K562 (cell line): ENCODE data around the gene EIF2AK2. TPM values are rescaled to one million over a fixed set of nuclear protein-coding genes. Genes with fewer than 3 reads are reported as not detected.

Source experiments
- BMI1 ChIP-seq: fragments of 150-350 bp; IDR thresholded peaks from 2 replicates; pipeline ENCODE4 v1.6.1; 2014; ENCODE audit warnings: low read length
- HCFC1 ChIP-seq: IDR thresholded peaks from 2 replicates; pipeline ENCODE4 v1.6.1; 2012; ENCODE audit warnings: low read depth, low read length, improper control_type of control experiment
- HDAC3 ChIP-seq: fragments of 450-650 bp; IDR thresholded peaks from 2 replicates; pipeline ENCODE4 v1.6.1; 2018; ENCODE audit warnings: borderline replicate concordance, mild to moderate bottlenecking, moderate library complexity; ENCODE audit not compliant: partially characterized antibody
- JUNB ChIP-seq: fragments of 450-650 bp; formaldehyde crosslinking; conservative IDR thresholded peaks from 2 replicates; pipeline ENCODE4 v1.4.0; 2020; ENCODE audit warnings: mild to moderate bottlenecking
- KDM4B ChIP-seq, 2 experiments: fragments of 450-650 bp in 1 of 2; sonication (generic) in 1 of 2; IDR thresholded peaks; 2 replicates each; pipeline ENCODE4 v1.6.1; 2016 to 2017; ENCODE audit warnings: borderline replicate concordance in 2 of 2, antibody characterized with exemption in 1 of 2, low read depth in 1 of 2, mild to moderate bottlenecking in 1 of 2
- MAFF ChIP-seq: IDR thresholded peaks from 2 replicates; pipeline ENCODE4 v1.6.1; 2012; ENCODE audit warnings: low read length, improper control_type of control experiment
- MCM3 ChIP-seq: fragments of 450-650 bp; IDR thresholded peaks from 2 replicates; pipeline ENCODE4 v1.6.1; 2016
- NELFE ChIP-seq: IDR thresholded peaks from 2 replicates; pipeline ENCODE4 v1.6.1; 2011; ENCODE audit warnings: mild to moderate bottlenecking; ENCODE audit not compliant: insufficient read depth, insufficient read length
- NR2C1 ChIP-seq, 2 experiments: fragments of 450-650 bp; IDR thresholded peaks; 2 replicates each; pipeline ENCODE4 v1.6.1; 2017; ENCODE audit warnings: mild to moderate bottlenecking in 2 of 2, antibody characterized with exemption in 1 of 2, inconsistent platforms in 1 of 2, missing compliant biosample characterization in 1 of 2, missing genetic modification characterization in 1 of 2
- NR2C2 ChIP-seq, 2 experiments: fragments of 200-800 bp in 1 of 2; sonication (Bioruptor generic) in 1 of 2; sonication (generic) in 1 of 2; formaldehyde crosslinking in 1 of 2; IDR thresholded peaks; 2 replicates each; pipeline versions ENCODE4 v1.6.1 to v1.8.0; 2016 to 2022; ENCODE audit warnings: mild to moderate bottlenecking in 1 of 2, missing compliant biosample characterization in 1 of 2, missing genetic modification characterization in 1 of 2, missing genetic modification reagents in 1 of 2
- PTTG1 ChIP-seq: fragments of 450-650 bp; IDR thresholded peaks from 2 replicates; pipeline ENCODE4 v1.6.1; 2016; ENCODE audit warnings: low read depth, mild to moderate bottlenecking, missing genetic modification characterization, missing compliant biosample characterization
- RBM14 ChIP-seq: fragments of 200-400 bp; formaldehyde crosslinking; IDR thresholded peaks from 2 replicates; pipeline ENCODE4 v1.6.1; 2018; ENCODE audit warnings: low read depth, mild to moderate bottlenecking, low read length, moderate library complexity, borderline replicate concordance; ENCODE audit not compliant: insufficient read depth
- TBP ChIP-seq: optimal IDR thresholded peaks from 2 replicates; pipeline ENCODE3; 2011; ENCODE audit warnings: low read depth, low read length, improper control_type of control experiment
- TCF3 ChIP-seq: sonication (generic); formaldehyde crosslinking; IDR thresholded peaks from 2 replicates; pipeline ENCODE4 v1.4.0; 2020; ENCODE audit warnings: mild to moderate bottlenecking, missing genetic modification reagents
- ZFP30 ChIP-seq: fragments of 250-450 bp; sonication (Bioruptor Pico); IDR thresholded peaks from 2 replicates; pipeline ENCODE4 v1.8.0; 2022; ENCODE audit warnings: moderate library complexity, mild to moderate bottlenecking, inconsistent platforms, borderline replicate concordance
- polyA plus RNA-seq, 8 experiments: library from polyadenylated mRNA; depleted of rRNA in 4 of 8; stranded (reverse) in 5 of 8; unstranded in 3 of 8; fragments of >200 nt; fragmentation: Nextera tagmentation in 2 of 8; fragmentation: Illumina TruSeq in 1 of 8; extraction: Ambion mirVana in 2 of 8; extraction: Trizol in 1 of 8; gene quantifications; 2 replicates each; pipeline versions ENCODE4 v1.2.1 to v1.2.3, GENCODE V29; 2011 to 2014; ENCODE audit warnings: inconsistent platforms in 1 of 8, missing spikeins in 1 of 8
- total RNA-seq, 7 experiments: library from RNA; depleted of rRNA in 6 of 7; stranded (reverse); fragments of >200 nt in 6 of 7; fragmentation: Illumina TruSeq in 2 of 7; extraction: Trizol in 2 of 7; gene quantifications; 2 replicates each; pipeline versions ENCODE4 v1.2.1 to v1.2.3, GENCODE V29; 2011 to 2021; ENCODE audit warnings: low replicate concordance in 1 of 7
- TF ChIP-seq, protein P1 (sequence below): fragments of 450-650 bp; IDR thresholded peaks from 2 replicates; pipeline ENCODE4 v1.6.1; 2016
- TF ChIP-seq, protein P2 (sequence below): sonication (generic); formaldehyde crosslinking; IDR thresholded peaks from 2 replicates; pipeline ENCODE4 v1.8.1; 2023; ENCODE audit warnings: mild to moderate bottlenecking, missing genetic modification reagents
- TF ChIP-seq, protein P3 (sequence below): fragments of 450-650 bp; formaldehyde crosslinking; IDR thresholded peaks from 2 replicates; pipeline ENCODE4 v1.4.0; 2022; ENCODE audit warnings: missing genetic modification characterization
- TF ChIP-seq, protein P4 (sequence below): fragments of 150-350 bp; IDR thresholded peaks from 2 replicates; pipeline ENCODE4 v1.6.1; 2014; ENCODE audit warnings: low read depth, mild to moderate bottlenecking, low read length, borderline replicate concordance

Gene EIF2AK2
- total and polyA plus RNA-seq, 9 of the 15 experiments (the other 6 are each of a cell fraction or from before 2014, with no cell fraction given), result 3.8 to 19.5 (median 13.3) TPM

DNA sequence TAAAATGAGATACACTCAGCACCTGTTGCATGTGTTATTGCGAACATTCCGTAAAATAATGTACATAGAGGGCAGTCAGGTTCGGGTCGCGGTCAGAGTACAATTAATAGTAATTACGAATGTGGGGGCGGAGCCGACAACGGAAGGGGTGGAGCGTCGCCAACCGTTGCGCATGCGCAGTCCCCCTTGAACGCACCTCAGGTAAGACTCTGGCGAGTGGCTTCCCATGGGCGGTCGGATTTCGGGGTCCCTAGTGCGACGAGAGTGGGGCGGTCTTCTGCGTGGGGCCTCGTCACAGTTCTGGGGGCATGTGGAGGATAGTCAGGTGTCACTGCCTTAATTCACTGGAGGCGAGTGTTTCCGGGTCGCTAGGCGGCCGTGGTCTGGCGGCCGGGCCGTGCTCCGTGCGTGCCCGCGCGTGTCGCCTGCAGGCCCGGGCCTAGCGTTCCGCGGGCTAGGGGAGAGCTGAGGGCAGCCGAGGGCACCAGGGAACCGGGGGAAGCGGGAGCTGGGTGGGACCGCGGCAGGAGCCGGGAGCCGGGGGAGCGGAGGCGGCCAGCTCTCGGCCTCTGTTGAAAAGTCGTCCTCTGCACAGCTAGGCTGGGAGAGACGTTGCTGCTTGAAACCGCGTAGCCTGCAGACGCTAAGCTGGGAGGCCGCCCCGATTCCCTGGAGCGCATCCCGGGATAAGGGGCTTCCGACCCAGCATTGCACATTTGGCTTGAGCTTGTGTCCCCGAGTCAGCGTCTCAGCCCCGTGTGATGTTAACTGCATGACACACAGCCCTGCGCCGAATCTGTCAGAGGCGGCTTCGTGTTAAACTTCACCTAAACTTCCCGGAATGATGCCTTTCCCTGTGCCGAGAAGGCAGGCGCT is 39.8 kb upstream of the EIF2AK2 start, which contains the start of gene CEBPZOS (continued):
- TF ChIP-seq, protein P1, sequence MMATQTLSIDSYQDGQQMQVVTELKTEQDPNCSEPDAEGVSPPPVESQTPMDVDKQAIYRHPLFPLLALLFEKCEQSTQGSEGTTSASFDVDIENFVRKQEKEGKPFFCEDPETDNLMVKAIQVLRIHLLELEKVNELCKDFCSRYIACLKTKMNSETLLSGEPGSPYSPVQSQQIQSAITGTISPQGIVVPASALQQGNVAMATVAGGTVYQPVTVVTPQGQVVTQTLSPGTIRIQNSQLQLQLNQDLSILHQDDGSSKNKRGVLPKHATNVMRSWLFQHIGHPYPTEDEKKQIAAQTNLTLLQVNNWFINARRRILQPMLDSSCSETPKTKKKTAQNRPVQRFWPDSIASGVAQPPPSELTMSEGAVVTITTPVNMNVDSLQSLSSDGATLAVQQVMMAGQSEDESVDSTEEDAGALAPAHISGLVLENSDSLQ, result no peak
- TF ChIP-seq BMI1 (0 out of 2 replicates have a peak, but pooled peaks have one; percentile 19), MAFF (no peak), MCM3 (no peak), KDM4B (IDR thresholded peaks at IDR 0.05; ENCODE audit: borderline replicate concordance in 2 of 2, low read depth in 1 of 2) (peak in 1 of 2 experiments; percentile 41; a peak in 1 of 4 replicates), TCF3 (no peak), PTTG1 (tag) (no peak), NR2C1 (IDR thresholded peaks at IDR 0.05) (peak; percentile 96), NR2C1 (tag; IDR thresholded peaks at IDR 0.05) (peak; percentile 96), NELFE (no peak), NR2C2 (CRISPR knock-in tag; IDR thresholded peaks at IDR 0.05) (peak; percentile 93), NR2C2 (tag; IDR thresholded peaks at IDR 0.05) (peak; percentile 99), TBP (peak; percentile 68), ZFP30 (CRISPR knock-in tag) (no peak), JUNB (CRISPR knock-in tag) (no peak), HCFC1 (no peak), HDAC3 (no peak), RBM14 (no peak)
- TF ChIP-seq, protein P2, sequence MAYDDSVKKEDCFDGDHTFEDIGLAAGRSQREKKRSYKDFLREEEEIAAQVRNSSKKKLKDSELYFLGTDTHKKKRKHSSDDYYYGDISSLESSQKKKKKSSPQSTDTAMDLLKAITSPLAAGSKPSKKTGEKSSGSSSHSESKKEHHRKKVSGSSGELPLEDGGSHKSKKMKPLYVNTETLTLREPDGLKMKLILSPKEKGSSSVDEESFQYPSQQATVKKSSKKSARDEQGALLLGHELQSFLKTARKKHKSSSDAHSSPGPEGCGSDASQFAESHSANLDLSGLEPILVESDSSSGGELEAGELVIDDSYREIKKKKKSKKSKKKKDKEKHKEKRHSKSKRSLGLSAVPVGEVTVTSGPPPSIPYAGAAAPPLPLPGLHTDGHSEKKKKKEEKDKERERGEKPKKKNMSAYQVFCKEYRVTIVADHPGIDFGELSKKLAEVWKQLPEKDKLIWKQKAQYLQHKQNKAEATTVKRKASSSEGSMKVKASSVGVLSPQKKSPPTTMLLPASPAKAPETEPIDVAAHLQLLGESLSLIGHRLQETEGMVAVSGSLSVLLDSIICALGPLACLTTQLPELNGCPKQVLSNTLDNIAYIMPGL, result peak; percentile 89; the same call in 1 of the 2 replicates
- TF ChIP-seq, protein P3, sequence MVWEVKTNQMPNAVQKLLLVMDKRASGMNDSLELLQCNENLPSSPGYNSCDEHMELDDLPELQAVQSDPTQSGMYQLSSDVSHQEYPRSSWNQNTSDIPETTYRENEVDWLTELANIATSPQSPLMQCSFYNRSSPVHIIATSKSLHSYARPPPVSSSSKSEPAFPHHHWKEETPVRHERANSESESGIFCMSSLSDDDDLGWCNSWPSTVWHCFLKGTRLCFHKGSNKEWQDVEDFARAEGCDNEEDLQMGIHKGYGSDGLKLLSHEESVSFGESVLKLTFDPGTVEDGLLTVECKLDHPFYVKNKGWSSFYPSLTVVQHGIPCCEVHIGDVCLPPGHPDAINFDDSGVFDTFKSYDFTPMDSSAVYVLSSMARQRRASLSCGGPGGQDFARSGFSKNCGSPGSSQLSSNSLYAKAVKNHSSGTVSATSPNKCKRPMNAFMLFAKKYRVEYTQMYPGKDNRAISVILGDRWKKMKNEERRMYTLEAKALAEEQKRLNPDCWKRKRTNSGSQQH (CRISPR knock-in tag), result 0 out of 2 replicates have a peak, but pooled peaks have one; percentile 55
- TF ChIP-seq, protein P4, sequence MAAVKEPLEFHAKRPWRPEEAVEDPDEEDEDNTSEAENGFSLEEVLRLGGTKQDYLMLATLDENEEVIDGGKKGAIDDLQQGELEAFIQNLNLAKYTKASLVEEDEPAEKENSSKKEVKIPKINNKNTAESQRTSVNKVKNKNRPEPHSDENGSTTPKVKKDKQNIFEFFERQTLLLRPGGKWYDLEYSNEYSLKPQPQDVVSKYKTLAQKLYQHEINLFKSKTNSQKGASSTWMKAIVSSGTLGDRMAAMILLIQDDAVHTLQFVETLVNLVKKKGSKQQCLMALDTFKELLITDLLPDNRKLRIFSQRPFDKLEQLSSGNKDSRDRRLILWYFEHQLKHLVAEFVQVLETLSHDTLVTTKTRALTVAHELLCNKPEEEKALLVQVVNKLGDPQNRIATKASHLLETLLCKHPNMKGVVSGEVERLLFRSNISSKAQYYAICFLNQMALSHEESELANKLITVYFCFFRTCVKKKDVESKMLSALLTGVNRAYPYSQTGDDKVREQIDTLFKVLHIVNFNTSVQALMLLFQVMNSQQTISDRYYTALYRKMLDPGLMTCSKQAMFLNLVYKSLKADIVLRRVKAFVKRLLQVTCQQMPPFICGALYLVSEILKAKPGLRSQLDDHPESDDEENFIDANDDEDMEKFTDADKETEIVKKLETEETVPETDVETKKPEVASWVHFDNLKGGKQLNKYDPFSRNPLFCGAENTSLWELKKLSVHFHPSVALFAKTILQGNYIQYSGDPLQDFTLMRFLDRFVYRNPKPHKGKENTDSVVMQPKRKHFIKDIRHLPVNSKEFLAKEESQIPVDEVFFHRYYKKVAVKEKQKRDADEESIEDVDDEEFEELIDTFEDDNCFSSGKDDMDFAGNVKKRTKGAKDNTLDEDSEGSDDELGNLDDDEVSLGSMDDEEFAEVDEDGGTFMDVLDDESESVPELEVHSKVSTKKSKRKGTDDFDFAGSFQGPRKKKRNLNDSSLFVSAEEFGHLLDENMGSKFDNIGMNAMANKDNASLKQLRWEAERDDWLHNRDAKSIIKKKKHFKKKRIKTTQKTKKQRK, result no peak
